Parathyroid adenoma (tissue), 2 donors: Measurements from ENCODE around the gene PYCARD.

ENCODE experiments used
- H2AFZ ChIP-seq: fragments of 300-600 bp; sonication (generic); one replicate; pipeline ENCODE4 v1.7.0; 2017; ENCODE audit warnings: antibody characterized with exemption, mild to moderate bottlenecking
- H3K27ac ChIP-seq: fragments of 300-600 bp; sonication (generic); one replicate; pipeline ENCODE4 v1.7.0; 2017
- H3K27me3 ChIP-seq: fragments of 300-600 bp; sonication (generic); one replicate; pipeline ENCODE4 v1.7.0; 2017; ENCODE audit warnings: low read length; ENCODE audit not compliant: control insufficient read depth, insufficient read depth
- H3K36me3 ChIP-seq: fragments of 300-600 bp; sonication (generic); one replicate; pipeline ENCODE4 v1.7.0; 2017; ENCODE audit warnings: low read length; ENCODE audit not compliant: control insufficient read depth, insufficient read depth
- H3K4me1 ChIP-seq: fragments of 300-600 bp; sonication (generic); one replicate; pipeline ENCODE4 v1.7.0; 2017; ENCODE audit warnings: control low read depth
- H3K4me2 ChIP-seq: fragments of 300-600 bp; sonication (generic); one replicate; pipeline ENCODE4 v1.7.0; 2017; ENCODE audit warnings: low read length
- H3K4me3 ChIP-seq: fragments of 300-600 bp; sonication (generic); one replicate; pipeline ENCODE4 v1.7.0; 2017; ENCODE audit warnings: low read depth, low read length
- H3K79me2 ChIP-seq: fragments of 300-600 bp; sonication (generic); one replicate; pipeline ENCODE4 v1.7.0; 2017; ENCODE audit warnings: control low read depth
- H3K9ac ChIP-seq: fragments of 300-600 bp; sonication (generic); one replicate; pipeline ENCODE4 v1.7.0; 2017; ENCODE audit warnings: mild to moderate bottlenecking
- H3K9me3 ChIP-seq: fragments of 300-600 bp; sonication (generic); one replicate; pipeline ENCODE4 v1.7.0; 2017; ENCODE audit warnings: low read length; ENCODE audit not compliant: control insufficient read depth
- TF ChIP-seq, protein P1 (sequence below): fragments of 300-600 bp; sonication (generic); IDR thresholded peaks from one replicate; pipeline ENCODE4 v1.7.0; 2017; ENCODE audit warnings: antibody characterized with exemption, mild to moderate bottlenecking
- donor health status: primary hyperparathyroidism.

Gene PYCARD

DNA sequence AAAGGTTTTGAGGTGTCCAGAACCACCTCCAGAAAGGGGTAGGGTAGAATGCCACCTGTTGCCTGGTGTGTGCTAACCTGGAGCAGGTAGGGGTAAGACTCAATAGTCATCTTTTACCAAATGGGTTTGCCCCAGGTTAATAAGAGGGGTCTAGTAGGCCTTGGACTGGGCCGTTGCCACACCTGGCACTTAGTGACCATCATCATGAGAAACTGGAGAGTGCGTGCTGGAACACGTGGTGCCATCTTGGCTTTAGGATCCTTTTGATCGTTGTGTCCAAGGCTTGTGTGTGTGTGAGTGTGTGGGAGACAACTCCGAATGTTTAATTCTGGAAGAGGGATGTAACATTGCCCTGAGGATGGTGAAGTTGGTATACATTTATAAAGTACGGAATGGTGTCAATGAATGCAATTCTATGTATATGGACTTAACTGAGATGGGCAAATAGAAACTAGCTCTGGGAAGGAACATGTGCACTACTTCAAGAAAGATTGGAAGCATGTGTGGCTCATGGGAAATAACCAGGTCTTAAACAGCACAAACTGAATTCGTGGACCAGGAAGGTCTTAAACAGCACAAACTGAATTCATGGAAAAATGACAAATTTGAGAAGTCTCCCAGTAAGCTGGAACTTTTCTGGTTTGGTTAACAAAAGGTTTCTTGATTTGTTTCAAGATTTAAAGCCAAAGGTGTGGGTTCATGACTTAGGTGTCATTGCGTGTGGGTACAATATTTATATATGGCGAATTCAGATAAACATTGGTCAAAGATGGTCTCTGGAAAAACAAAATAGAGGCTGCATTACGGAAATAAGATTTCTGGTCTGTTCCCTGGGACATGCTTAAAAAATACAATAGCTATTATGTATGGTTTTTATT lies 15.4 kb downstream of the PYCARD start:
- H3K9ac ChIP-seq, result no peak overlapping the region
- no peaks in the 10 kb centered on the region for H3K36me3 ChIP-seq
- no peaks in the 10 kb centered on the region for H3K9me3 ChIP-seq
- peaks cover 10% of the 10 kb centered on the region for H3K79me2 ChIP-seq
- no peak overlapping the region for H3K4me3 ChIP-seq
- H3K4me2 ChIP-seq, result no peak overlapping the region
- H3K27ac ChIP-seq, result no peak overlapping the region
- peaks cover 4% of the 10 kb centered on the region for H3K4me1 ChIP-seq
- no peak overlapping the region for H2AFZ ChIP-seq
- TF ChIP-seq, protein P1, sequence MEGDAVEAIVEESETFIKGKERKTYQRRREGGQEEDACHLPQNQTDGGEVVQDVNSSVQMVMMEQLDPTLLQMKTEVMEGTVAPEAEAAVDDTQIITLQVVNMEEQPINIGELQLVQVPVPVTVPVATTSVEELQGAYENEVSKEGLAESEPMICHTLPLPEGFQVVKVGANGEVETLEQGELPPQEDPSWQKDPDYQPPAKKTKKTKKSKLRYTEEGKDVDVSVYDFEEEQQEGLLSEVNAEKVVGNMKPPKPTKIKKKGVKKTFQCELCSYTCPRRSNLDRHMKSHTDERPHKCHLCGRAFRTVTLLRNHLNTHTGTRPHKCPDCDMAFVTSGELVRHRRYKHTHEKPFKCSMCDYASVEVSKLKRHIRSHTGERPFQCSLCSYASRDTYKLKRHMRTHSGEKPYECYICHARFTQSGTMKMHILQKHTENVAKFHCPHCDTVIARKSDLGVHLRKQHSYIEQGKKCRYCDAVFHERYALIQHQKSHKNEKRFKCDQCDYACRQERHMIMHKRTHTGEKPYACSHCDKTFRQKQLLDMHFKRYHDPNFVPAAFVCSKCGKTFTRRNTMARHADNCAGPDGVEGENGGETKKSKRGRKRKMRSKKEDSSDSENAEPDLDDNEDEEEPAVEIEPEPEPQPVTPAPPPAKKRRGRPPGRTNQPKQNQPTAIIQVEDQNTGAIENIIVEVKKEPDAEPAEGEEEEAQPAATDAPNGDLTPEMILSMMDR, result no peak
- H3K27me3 ChIP-seq, result no peaks in the 10 kb centered on the region

DNA sequence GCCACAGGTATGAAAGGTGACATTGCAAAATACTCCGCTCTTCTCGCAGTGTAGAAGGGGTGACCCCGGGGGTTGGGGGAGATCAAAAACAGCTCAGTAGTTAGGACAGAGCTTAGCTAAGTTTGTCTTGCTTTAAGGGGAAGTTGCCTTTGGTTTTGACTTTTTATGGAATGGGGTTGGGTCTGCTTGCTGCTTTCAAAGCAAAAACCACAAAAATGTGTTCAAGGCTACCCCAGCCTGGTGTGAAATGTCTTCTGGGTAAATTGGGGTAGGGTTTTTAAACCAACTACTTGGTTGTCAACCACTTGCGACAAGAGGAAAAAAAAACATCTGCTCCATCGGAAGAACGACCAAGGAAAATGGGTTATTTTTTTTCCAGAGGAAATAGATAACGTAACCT lies 16.4 kb downstream of the PYCARD start:
- Histone ChIP-seq H2AFZ (no peak overlapping the region), H3K4me2 (no peak overlapping the region), H3K4me1 (peaks cover 9% of the 10 kb centered on the region), H3K9ac (no peak overlapping the region), H3K27me3 (no peaks in the 10 kb centered on the region), H3K4me3 (no peak overlapping the region), H3K27ac (no peak overlapping the region), H3K9me3 (no peaks in the 10 kb centered on the region), H3K79me2 (peaks cover 18% of the 10 kb centered on the region), H3K36me3 (no peaks in the 10 kb centered on the region)
- TF ChIP-seq, protein P1, result no peak

DNA sequence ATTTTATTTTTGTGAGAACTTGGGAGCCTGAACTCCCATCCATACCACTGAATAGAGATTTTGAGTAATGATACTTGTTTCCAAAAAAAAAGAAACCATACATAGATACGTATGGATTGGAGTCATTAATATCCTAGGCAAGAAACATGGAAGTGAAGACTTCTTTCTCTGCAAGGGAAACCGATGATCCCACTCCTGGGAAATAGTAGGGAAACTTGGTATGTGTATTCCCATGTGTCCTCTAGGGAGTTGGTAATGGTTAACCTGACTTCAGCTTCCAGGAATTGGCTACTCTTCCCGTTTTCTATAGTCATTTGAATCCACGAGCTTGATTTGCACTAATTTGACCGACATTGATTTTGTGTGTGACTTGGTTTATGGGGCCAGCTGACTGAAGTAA lies 17.2 kb downstream of the PYCARD start:
- no peak overlapping the region for H3K4me3 ChIP-seq
- peaks cover 9% of the 10 kb centered on the region for H3K4me1 ChIP-seq
- no peaks in the 10 kb centered on the region for H3K9me3 ChIP-seq
- no peak overlapping the region for H3K9ac ChIP-seq
- H3K4me2 ChIP-seq, result no peak overlapping the region
- no peaks in the 10 kb centered on the region for H3K27me3 ChIP-seq
- H3K27ac ChIP-seq, result no peak overlapping the region
- H3K36me3 ChIP-seq, result no peaks in the 10 kb centered on the region
- TF ChIP-seq, protein P1, result no peak
- peaks cover 26% of the 10 kb centered on the region for H3K79me2 ChIP-seq
- no peak overlapping the region for H2AFZ ChIP-seq

DNA sequence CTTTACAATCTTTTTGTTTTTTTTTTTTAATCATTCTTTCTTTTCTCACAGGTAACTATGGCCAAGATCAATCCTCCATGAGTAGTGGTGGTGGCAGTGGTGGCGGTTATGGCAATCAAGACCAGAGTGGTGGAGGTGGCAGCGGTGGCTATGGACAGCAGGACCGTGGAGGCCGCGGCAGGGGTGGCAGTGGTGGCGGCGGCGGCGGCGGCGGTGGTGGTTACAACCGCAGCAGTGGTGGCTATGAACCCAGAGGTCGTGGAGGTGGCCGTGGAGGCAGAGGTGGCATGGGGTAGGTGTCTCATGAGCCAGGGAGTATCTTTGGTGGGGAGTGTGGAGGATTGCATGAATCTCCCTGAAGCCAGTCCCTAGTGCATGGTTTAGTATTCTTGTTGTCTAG lies 17.7 kb downstream of the PYCARD start:
- Histone ChIP-seq H3K9ac (no peak overlapping the region), H3K79me2 (peaks cover 30% of the 10 kb centered on the region), H3K9me3 (no peaks in the 10 kb centered on the region), H3K4me3 (no peak overlapping the region), H3K4me2 (no peak overlapping the region), H2AFZ (no peak overlapping the region), H3K27ac (no peak overlapping the region), H3K36me3 (no peaks in the 10 kb centered on the region), H3K27me3 (no peaks in the 10 kb centered on the region), H3K4me1 (peaks cover 9% of the 10 kb centered on the region)
- TF ChIP-seq, protein P1, result no peak
